Transverse colon (tissue), 3 donors: Measurements from ENCODE around the gene PSMD4.

Experiments used
- POLR2A ChIP-seq: fragments of 450-650 bp; IDR thresholded peaks from one replicate; pipeline ENCODE4 v1.6.1; 2016; ENCODE audit warnings: antibody characterized with exemption, mild to moderate bottlenecking, moderate library complexity
- TF ChIP-seq, protein P1 (sequence below), 5 experiments: fragments of 200-600 bp in 3 of 5; fragments of 450-650 bp in 2 of 5; sonication (generic) in 3 of 5; IDR thresholded peaks; 1 replicate in 2 of 5; 2 replicates in 3 of 5; pipeline ENCODE4 v1.5.1; 2016 to 2017; ENCODE audit warnings: antibody characterized with exemption in 5 of 5, inconsistent platforms in 3 of 5, mild to moderate bottlenecking in 2 of 5, moderate library complexity in 1 of 5

DNA sequence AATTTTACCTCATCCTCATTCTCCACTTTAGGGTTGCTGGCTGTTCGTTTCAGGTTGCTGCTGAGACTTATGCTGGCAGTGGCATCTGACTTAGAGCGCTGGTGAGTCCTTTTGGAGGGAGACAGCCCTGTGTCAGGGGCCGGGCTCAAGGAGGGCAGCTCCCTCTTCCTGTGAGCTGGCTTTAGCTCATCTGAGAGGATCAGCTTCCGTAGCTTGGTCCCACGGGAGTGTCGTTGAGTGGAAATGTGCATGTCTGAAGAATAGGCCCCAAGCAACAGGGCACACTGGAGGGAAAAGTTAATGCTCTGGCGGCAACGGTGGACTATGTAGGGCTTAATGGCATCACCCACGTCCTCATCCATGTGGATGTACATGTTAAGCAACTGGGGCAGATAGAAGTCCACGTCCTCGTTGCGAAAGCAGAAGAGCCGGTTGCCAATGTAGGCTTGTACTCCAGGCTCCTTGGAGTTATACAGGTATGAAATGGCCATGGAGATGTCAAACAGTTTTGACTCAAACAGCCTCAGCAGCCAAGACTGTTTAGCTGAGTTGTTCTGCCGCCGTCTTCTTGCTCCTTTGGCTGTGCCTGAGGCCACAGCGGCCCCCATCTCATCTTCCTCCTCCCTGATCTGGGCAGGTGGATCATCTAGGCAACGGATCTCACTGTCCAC is 61.2 kb downstream of the PSMD4 start:
- TF ChIP-seq, protein P1, sequence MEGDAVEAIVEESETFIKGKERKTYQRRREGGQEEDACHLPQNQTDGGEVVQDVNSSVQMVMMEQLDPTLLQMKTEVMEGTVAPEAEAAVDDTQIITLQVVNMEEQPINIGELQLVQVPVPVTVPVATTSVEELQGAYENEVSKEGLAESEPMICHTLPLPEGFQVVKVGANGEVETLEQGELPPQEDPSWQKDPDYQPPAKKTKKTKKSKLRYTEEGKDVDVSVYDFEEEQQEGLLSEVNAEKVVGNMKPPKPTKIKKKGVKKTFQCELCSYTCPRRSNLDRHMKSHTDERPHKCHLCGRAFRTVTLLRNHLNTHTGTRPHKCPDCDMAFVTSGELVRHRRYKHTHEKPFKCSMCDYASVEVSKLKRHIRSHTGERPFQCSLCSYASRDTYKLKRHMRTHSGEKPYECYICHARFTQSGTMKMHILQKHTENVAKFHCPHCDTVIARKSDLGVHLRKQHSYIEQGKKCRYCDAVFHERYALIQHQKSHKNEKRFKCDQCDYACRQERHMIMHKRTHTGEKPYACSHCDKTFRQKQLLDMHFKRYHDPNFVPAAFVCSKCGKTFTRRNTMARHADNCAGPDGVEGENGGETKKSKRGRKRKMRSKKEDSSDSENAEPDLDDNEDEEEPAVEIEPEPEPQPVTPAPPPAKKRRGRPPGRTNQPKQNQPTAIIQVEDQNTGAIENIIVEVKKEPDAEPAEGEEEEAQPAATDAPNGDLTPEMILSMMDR (IDR thresholded peaks at IDR 0.05): no peak
- TF ChIP-seq POLR2A: no peak
